Embryonic facial prominence (tissue), 1 donor: ENCODE results near the gene AMOTL1.
"Not testable (repeated sequence)": the region's sequence is repeated elsewhere in the genome, so short reads cannot be mapped to it uniquely, and the experiment has no call there.

Experiments used
- DNase-seq: peaks from one replicate; pipeline ENCODE4 v3.0.0-alpha.2; 2016; ENCODE audit errors: extremely low spot score

The AMOTL1 gene

DNA sequence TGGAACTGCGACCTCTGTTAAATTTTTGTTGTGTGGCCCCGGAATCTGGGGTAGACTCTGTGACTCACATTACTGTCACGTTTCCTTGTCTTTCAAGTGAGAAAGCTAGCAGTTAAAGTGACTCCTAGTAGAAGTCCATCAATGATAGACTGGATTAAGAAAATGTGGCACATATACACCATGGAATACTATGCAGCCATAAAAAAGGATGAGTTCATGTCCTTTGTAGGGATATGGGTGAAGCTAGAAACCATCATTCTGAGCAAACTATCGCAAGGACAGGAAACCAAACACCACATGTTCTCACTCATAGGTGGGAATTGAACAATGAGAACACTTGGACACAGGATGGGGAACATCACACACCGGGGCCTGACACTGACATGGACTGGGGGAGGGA, 23.8 kb downstream of the AMOTL1 start:
- DNase-seq: not testable (repeated sequence)

GRCh38 chr11:94792451-94792850, 24.3 kb downstream of the AMOTL1 start:
- no peak for DNase-seq

- no peak for DNase-seq
These were observed 24.8 kb downstream of the AMOTL1 start for GRCh38 chr11:94793002-94793401.

DNA sequence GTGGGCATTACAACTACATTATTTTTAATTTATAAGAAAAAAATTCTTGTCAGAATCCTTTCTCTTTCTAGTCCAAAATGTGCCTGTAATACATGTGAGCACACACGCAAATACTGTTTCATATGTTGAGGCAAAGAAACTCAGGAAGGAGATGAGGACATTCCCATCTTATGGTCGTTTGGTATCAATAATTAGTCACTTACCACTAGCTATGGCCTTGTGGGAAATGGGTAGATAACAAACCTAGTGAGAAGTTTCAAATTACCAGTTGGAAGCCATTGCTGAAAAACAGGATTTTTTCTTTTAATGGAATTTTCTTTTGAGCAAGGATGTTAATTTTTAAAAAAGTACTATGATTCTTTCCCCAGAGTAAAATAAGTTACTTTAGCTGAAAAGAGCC, 25.7 kb downstream of the AMOTL1 start:
- no peak for DNase-seq

GRCh38 chr11:94794287-94795168, 26.4 kb downstream of the AMOTL1 start:
- DNase-seq: no peak

GRCh38 chr11:94795476-94796189, 27.5 kb downstream of the AMOTL1 start:
- DNase-seq: no peak

GRCh38 chr11:94796190-94796580, 28.0 kb downstream of the AMOTL1 start:
- DNase-seq: no peak

- DNase-seq: no peak
These were observed 28.7 kb downstream of the AMOTL1 start for GRCh38 chr11:94796863-94797262.

DNA sequence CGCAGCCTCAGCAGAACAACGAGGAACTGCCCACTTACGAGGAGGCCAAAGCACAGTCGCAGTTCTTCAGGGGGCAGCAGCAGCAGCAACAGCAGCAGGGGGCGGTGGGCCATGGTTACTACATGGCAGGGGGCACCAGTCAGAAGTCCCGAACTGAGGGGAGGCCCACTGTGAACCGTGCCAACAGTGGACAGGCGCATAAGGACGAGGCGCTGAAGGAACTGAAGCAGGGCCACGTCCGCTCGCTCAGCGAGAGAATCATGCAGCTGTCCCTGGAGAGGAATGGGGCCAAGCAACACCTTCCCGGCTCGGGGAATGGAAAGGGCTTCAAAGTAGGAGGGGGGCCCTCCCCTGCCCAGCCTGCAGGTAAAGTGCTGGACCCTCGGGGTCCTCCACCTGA, 31.6 kb downstream of the AMOTL1 start:
- no peak for DNase-seq

GRCh38 chr11:94800414-94800813, 32.3 kb downstream of the AMOTL1 start:
- DNase-seq: peak; percentile 45

- no peak for DNase-seq
These were observed 33.8 kb downstream of the AMOTL1 start for GRCh38 chr11:94801866-94802460.

DNA sequence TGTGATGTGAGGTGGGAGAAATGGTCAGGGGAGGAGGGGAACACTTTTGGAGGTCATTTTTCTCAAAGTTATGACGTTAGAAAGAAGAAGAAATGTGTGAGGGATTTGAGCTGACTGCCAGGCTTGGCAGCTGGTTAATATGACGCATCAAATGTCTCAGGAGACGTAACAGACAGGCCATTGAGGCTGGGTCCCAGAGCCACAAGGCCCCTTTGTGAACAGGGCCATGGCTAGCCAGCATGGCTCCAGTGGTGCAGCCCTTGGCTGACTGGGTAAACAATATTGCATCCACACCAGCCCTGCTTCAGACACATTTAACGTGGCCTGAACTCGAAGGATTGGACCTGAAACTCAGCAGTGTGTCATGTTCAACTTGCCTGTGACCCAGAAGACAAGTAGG, 34.3 kb downstream of the AMOTL1 start:
- no peak for DNase-seq

DNA sequence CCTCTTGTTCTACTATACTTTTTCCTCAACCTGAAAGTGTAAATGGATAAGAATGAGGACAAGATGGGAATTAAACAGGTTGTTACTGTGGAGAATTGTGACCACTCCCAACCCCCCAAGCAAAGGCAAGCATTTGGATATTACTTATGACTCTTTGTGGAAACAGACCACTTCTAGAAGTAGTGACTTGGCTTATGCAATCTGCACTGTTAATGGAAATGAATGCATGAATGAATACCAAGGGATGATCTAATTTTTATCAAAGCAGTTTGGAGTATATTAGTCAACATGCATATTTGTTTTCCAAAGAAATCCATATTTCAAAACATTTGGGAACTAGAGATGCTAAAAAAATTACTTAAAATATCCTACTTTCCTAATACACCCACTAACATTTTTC, 35.3 kb downstream of the AMOTL1 start:
- no peak for DNase-seq

- no peak for DNase-seq
These were observed 36.7 kb downstream of the AMOTL1 start for GRCh38 chr11:94804874-94805273.

DNA sequence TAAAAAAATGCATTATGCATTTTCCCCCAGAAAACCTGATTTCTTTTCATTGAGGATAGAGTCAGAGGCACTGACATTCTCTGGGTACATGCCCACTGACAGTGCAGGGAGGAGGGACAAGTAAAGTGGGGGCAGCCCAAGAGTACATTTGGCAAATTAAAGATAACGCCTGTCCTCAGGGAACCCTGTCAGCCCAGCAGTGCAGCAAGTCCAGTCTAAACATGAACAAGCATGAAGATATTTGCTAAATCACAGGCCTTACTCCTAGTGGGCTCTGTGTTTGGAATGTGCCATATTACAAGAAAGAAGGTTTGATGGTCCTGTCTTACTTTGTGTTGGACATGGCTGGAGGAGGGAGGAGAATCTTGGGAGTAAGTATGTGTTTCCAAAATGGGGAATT, 37.9 kb downstream of the AMOTL1 start:
- no peak for DNase-seq

GRCh38 chr11:94806419-94806818, 38.3 kb downstream of the AMOTL1 start:
- no peak for DNase-seq

DNA sequence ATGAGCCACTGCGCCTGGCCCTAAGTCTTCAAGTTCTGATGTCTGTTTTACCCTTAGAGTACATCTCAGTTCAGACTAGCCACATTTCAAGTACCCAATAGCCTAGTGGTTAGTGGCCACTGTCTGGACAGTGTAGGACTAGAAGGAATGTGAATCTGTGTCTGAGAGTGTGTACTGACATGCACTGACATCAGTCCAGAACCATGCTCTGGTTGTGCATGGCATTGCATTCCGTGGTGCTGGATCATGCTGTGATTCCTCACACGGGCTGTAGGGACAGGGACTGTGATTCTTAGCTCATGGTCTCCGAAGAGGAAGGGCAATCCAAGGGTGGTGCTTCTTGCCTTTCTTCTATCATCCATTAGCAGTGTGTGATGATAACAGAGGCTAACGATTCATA, 41.1 kb downstream of the AMOTL1 start:
- DNase-seq: no peak

DNA sequence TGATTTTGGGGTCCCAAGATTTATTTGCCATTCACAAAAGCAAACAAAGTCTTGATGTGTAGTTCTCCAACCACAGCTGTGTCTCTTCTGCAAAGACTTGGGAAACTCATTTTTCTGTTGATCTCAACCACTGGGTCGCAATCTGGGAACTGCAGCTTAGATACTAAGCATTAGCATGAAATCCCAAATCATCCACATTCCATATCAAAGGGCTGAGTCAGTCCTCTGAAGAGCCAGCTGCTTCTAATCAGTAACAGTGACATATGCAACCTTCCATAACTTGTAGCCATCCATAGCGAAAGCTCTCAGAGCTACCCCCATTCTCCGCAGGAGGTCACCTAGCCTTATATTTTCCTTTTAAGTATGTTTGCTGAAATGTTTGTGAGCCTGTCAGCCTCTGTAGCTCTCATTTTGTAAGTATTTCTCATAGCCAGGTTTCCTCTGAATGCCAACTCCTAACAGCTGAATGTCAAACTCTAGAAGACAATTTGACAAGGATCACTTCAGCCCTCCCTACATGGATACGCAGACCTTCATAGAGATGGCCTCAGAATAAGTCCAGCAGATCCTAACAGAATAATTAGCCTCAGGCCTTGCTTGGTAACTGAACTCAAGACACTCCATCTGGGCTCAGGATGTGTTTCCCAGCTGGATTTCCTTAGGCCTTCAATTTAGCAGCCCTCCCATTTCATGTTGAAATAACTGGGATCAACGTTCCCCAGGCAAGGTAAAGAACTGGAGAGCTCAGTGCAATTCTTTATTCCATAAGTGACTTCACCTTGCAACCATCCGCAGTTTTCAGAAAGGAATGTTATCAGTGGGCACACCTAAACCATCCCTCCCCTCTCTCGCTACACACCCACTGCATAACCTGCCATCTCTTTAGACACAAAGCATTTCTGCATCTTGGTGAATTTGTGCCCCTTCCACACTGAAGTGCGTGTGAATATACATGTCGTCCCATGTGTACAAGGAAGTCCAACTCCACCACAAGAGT, 44.9 kb downstream of the AMOTL1 start:
- not testable (repeated sequence) for DNase-seq

DNA sequence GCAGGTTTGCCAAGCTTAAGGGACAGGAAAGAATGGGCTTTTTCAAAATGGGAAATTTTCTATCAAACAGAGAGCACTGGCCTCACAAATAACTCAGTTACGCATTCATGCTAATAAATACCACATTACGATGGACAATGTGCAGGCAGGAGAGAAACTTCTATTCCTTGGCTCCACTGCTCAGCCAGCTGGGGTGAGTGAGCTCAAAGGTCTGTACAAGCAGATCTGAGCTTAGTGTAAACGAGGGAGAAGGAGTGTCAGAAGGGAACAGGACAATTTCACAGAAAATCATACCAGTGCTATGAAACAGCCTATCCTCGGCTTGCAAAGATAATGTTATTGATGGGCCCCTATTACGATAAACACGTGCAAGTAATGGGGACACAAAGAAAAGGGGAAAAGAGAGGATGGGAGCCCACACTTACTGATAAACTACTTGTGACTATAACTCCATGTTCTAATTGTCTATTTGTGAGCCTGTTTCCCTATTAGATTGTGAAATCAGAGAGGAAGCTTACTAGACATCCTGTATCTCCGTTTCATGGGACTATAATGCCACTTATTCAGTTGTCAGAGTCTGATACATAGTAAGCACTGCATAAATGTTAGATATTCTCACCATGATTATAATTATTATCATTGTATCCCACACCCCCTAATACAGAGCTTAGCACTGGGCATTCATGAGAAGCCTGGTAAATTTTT, 46.3 kb downstream of the AMOTL1 start:
- DNase-seq: no peak

DNA sequence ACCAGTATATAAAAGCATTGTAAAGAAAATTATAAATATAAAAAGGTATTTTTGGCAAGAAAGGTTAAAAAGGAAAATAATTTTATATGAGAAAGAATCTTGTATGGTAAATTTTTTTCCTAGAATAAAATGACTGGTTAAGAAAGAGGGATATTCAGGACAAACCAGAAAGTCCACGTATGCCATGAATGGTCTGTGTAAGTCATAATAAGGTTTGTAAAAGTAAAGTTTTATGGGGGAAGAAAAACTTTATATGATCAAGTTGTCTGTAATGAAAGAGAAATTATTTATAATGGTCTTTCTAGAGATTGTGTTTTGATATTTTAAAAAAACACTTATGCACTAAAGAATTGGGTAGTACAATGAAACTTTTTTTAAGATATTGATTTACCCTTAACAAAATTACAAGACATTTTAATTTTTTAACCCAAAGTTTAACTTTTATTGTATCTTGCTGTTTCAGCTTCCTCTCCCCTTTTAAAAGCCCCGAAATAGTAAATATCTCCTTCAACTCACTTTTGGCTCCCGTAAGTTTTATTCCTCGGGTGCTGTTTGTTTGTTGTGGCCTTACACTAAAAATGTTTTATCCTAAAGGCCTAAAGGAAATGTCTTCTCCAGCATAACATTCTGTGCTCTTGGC, 47.7 kb downstream of the AMOTL1 start:
- no peak for DNase-seq
